ENCODE results near the gene TMEM234.

DNA sequence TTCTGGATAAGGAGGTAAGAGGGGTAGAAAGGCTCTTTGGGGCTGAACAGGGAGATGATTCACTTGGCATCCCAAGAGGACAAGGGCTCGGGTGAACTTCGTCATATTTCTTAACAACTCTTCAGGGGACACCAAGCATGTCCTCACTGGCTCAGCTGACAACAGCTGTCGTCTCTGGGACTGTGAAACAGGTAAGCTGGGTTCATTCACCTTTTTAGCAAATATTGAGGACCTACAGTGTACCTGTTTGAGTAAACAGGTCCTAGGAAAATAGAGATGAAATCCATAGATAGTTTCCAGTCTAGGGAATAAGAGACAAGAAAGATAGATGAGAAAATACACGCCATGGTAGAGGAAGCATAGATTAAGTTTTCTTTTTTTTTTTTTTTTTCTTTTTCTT is 2.1 kb upstream of the TMEM234 start:
- TF ChIP-seq, protein P1, sequence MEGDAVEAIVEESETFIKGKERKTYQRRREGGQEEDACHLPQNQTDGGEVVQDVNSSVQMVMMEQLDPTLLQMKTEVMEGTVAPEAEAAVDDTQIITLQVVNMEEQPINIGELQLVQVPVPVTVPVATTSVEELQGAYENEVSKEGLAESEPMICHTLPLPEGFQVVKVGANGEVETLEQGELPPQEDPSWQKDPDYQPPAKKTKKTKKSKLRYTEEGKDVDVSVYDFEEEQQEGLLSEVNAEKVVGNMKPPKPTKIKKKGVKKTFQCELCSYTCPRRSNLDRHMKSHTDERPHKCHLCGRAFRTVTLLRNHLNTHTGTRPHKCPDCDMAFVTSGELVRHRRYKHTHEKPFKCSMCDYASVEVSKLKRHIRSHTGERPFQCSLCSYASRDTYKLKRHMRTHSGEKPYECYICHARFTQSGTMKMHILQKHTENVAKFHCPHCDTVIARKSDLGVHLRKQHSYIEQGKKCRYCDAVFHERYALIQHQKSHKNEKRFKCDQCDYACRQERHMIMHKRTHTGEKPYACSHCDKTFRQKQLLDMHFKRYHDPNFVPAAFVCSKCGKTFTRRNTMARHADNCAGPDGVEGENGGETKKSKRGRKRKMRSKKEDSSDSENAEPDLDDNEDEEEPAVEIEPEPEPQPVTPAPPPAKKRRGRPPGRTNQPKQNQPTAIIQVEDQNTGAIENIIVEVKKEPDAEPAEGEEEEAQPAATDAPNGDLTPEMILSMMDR (conservative IDR thresholded peaks at IDR 0.05 in 1 of 2, IDR thresholded peaks at IDR 0.05 in 1 of 2; ENCODE audit: extremely low read depth in 1 of 2, insufficient read depth in 1 of 2, low read depth in 1 of 2, low read length in 2 of 2): no peak
- no peak for TF ChIP-seq EZH2 (IDR thresholded peaks at IDR 0.05; ENCODE audit: borderline replicate concordance, low read length)

Data from mammary epithelial cell (primary cell).